HAP-1 (cell line): ENCODE measurements around the gene FAM20A.
"Not testable (repeated sequence)": the region's sequence is repeated elsewhere in the genome, so short reads cannot be mapped to it uniquely, and the experiment has no call there.

Experiments
- DNase-seq, 2 experiments: peaks; one replicate each; pipeline ENCODE4 v3.0.0-alpha.2; 2016 to 2020; ENCODE audit warnings: low spot score in 2 of 2
- H3K27me3 ChIP-seq: fragments of 250-450 bp; sonication (Bioruptor Pico); 2 replicates; pipeline ENCODE4 v1.5.1; 2020; ENCODE audit warnings: low read depth, mild to moderate bottlenecking, moderate library complexity
- H3K36me3 ChIP-seq: fragments of 250-450 bp; sonication (Bioruptor Pico); replicated peaks from 2 replicates; pipeline ENCODE4 v1.5.1; 2020; ENCODE audit warnings: mild to moderate bottlenecking
- H3K4me1 ChIP-seq: fragments of 250-450 bp; sonication (Bioruptor Pico); 2 replicates; pipeline ENCODE4 v1.5.1; 2020; ENCODE audit warnings: mild to moderate bottlenecking
- H3K4me3 ChIP-seq: fragments of 250-450 bp; sonication (Bioruptor Pico); 2 replicates; pipeline ENCODE4 v1.5.1; 2020; ENCODE audit warnings: mild to moderate bottlenecking, moderate library complexity
- H3K9me3 ChIP-seq: fragments of 250-450 bp; sonication (Bioruptor Pico); 2 replicates; pipeline ENCODE4 v1.5.1; 2020; ENCODE audit warnings: mild to moderate bottlenecking, moderate library complexity
- in situ Hi-C: fragments of 300-500 bp; cut with MboI; formaldehyde crosslinking; loops from 3 replicates; pipeline ENCODE4 v1.14.3; 2020; ENCODE audit warnings: low sequenced_read_pairs, inconsistent platforms, mixed read lengths

Gene FAM20A

GRCh38 chr17:68511671-68512246, 89.4 kb downstream of the FAM20A start:
- Histone ChIP-seq H3K9me3 (no peaks in the 10 kb centered on the region), H3K4me1 (peaks cover 20% of the 10 kb centered on the region), H3K4me3 (peak overlapping the region; percentile 70), H3K36me3 (peaks cover 11% of the 10 kb centered on the region), H3K27me3 (no peaks in the 10 kb centered on the region)
- in situ Hi-C loops = no loop called here
- DNase-seq = peak; percentile 74 to 88

GRCh38 chr17:68511254-68511670, 89.9 kb downstream of the FAM20A start:
- H3K9me3 ChIP-seq = no peaks in the 10 kb centered on the region
- H3K4me1 ChIP-seq = peaks cover 20% of the 10 kb centered on the region
- H3K36me3 ChIP-seq = peaks cover 8% of the 10 kb centered on the region
- no peak for DNase-seq
- in situ Hi-C loops = no loop called here
- peak overlapping the region; percentile 70 for H3K4me3 ChIP-seq
- no peaks in the 10 kb centered on the region for H3K27me3 ChIP-seq

GRCh38 chr17:68509141-68510057, 91.8 kb downstream of the FAM20A start:
- Histone ChIP-seq H3K4me3 (no peak overlapping the region), H3K36me3 (no peaks in the 10 kb centered on the region), H3K4me1 (peaks cover 13% of the 10 kb centered on the region), H3K27me3 (no peaks in the 10 kb centered on the region), H3K9me3 (no peaks in the 10 kb centered on the region)
- no peak for DNase-seq
- in situ Hi-C loops = no loop called here

- no peaks in the 10 kb centered on the region for H3K36me3 ChIP-seq
- no peaks in the 10 kb centered on the region for H3K27me3 ChIP-seq
- H3K4me1 ChIP-seq = peaks cover 9% of the 10 kb centered on the region
- in situ Hi-C loops = no loop called here
- H3K9me3 ChIP-seq = no peaks in the 10 kb centered on the region
- no peak overlapping the region for H3K4me3 ChIP-seq
- peak in 1 of 2 experiments; percentile 58 for DNase-seq
These were observed 93.6 kb downstream of the FAM20A start for GRCh38 chr17:68507576-68507975.

GRCh38 chr17:68505951-68506350, 95.2 kb downstream of the FAM20A start:
- H3K4me1 ChIP-seq = peaks cover 9% of the 10 kb centered on the region

GRCh38 chr17:68501074-68501473, 100.1 kb downstream of the FAM20A start:
- H3K36me3 ChIP-seq = no peaks in the 10 kb centered on the region
- H3K9me3 ChIP-seq = no peaks in the 10 kb centered on the region; the same call in 1 of the 2 replicates
- in situ Hi-C loops = no loop called here
- H3K4me3 ChIP-seq = no peak overlapping the region
- H3K27me3 ChIP-seq = no peaks in the 10 kb centered on the region
- DNase-seq = no peak
- no peaks in the 10 kb centered on the region for H3K4me1 ChIP-seq

More at GRCh38 chr17:68505951-68506350, 95.2 kb downstream of the FAM20A start:
- H3K9me3 ChIP-seq = no peaks in the 10 kb centered on the region
- DNase-seq = no peak
- H3K27me3 ChIP-seq = no peaks in the 10 kb centered on the region
- in situ Hi-C loops = no loop called here
- no peak overlapping the region for H3K4me3 ChIP-seq
- no peaks in the 10 kb centered on the region for H3K36me3 ChIP-seq

- DNase-seq = no peak
- Histone ChIP-seq H3K4me1 (no peaks in the 10 kb centered on the region), H3K36me3 (no peaks in the 10 kb centered on the region), H3K9me3 (no peaks in the 10 kb centered on the region; the same call in 1 of the 2 replicates), H3K27me3 (no peaks in the 10 kb centered on the region), H3K4me3 (no peak overlapping the region)
- in situ Hi-C loops = no loop called here
These were observed 101.6 kb downstream of the FAM20A start for GRCh38 chr17:68499587-68499986.

GRCh38 chr17:68498479-68499326, 102.5 kb downstream of the FAM20A start:
- in situ Hi-C loops = no loop called here
- H3K9me3 ChIP-seq = no peaks in the 10 kb centered on the region; the same call in 1 of the 2 replicates
- no peaks in the 10 kb centered on the region for H3K27me3 ChIP-seq
- no peaks in the 10 kb centered on the region for H3K4me1 ChIP-seq
- no peak overlapping the region for H3K4me3 ChIP-seq
- no peaks in the 10 kb centered on the region for H3K36me3 ChIP-seq
- no peak for DNase-seq

- Histone ChIP-seq H3K27me3 (no peaks in the 10 kb centered on the region), H3K4me3 (no peak overlapping the region), H3K4me1 (no peaks in the 10 kb centered on the region), H3K36me3 (no peaks in the 10 kb centered on the region), H3K9me3 (no peaks in the 10 kb centered on the region; the same call in 1 of the 2 replicates)
- in situ Hi-C loops = no loop called here
- DNase-seq = no peak
These were observed 103.3 kb downstream of the FAM20A start for GRCh38 chr17:68497885-68498319.

GRCh38 chr17:68495081-68495480, 106.1 kb downstream of the FAM20A start:
- no peak for DNase-seq
- H3K4me3 ChIP-seq = no peak overlapping the region
- no peaks in the 10 kb centered on the region for H3K36me3 ChIP-seq
- no peaks in the 10 kb centered on the region for H3K4me1 ChIP-seq
- H3K9me3 ChIP-seq = no peaks in the 10 kb centered on the region; the same call in 1 of the 2 replicates
- no peaks in the 10 kb centered on the region for H3K27me3 ChIP-seq
- in situ Hi-C loops = no loop called here

GRCh38 chr17:68492394-68493054, 108.6 kb downstream of the FAM20A start:
- DNase-seq, H3K4me1 ChIP-seq, in situ Hi-C loops, H3K27me3 ChIP-seq, H3K4me3 ChIP-seq, H3K36me3 ChIP-seq, H3K9me3 ChIP-seq: not testable (repeated sequence)

GRCh38 chr17:68491381-68492231, 109.6 kb downstream of the FAM20A start:
- no peaks in the 10 kb centered on the region for H3K9me3 ChIP-seq
- in situ Hi-C loops = no loop called here
- no peak overlapping the region for H3K4me3 ChIP-seq
- H3K27me3 ChIP-seq = no peaks in the 10 kb centered on the region
- no peaks in the 10 kb centered on the region for H3K4me1 ChIP-seq
- H3K36me3 ChIP-seq = no peaks in the 10 kb centered on the region
- DNase-seq = no peak
